HG03378 (cell line): ENCODE results near the gene OSBPL5.

Experiments used
- ATAC-seq: cut with Tn5 transposase; IDR thresholded peaks from one replicate; pipeline ENCODE4 v1.9.1; 2021; ENCODE audit warnings: mild to moderate bottlenecking, moderate library complexity; ENCODE audit not compliant: unreplicated experiment

OSBPL5 gene

GRCh38 chr11:3164552-3165151 lies 458 bp downstream of the OSBPL5 start:
- ATAC-seq, result no peak

GRCh38 chr11:3164138-3164551 lies 965 bp downstream of the OSBPL5 start:
- no peak for ATAC-seq

GRCh38 chr11:3163241-3163981 lies 1.7 kb downstream of the OSBPL5 start:
- no peak for ATAC-seq

GRCh38 chr11:3162410-3163240 lies 2.5 kb downstream of the OSBPL5 start:
- ATAC-seq, result no peak

GRCh38 chr11:3161720-3162409 lies 3.2 kb downstream of the OSBPL5 start:
- no peak for ATAC-seq

- no peak for ATAC-seq
Measured at GRCh38 chr11:3161309-3161708, 3.8 kb downstream of the OSBPL5 start.

GRCh38 chr11:3160252-3161031 lies 4.7 kb downstream of the OSBPL5 start:
- ATAC-seq, result no peak

GRCh38 chr11:3159296-3160190 lies 5.6 kb downstream of the OSBPL5 start:
- no peak for ATAC-seq

GRCh38 chr11:3158821-3159220 lies 6.3 kb downstream of the OSBPL5 start:
- no peak for ATAC-seq

- no peak for ATAC-seq
Measured at GRCh38 chr11:3158131-3158591, 6.9 kb downstream of the OSBPL5 start.

- ATAC-seq, result no peak
Measured at GRCh38 chr11:3157381-3158130, 7.6 kb downstream of the OSBPL5 start.

- no peak for ATAC-seq
Measured at GRCh38 chr11:3156661-3157311, 8.3 kb downstream of the OSBPL5 start.

- no peak for ATAC-seq
Measured at GRCh38 chr11:3156282-3156660, 8.8 kb downstream of the OSBPL5 start.

- ATAC-seq, result no peak
Measured at GRCh38 chr11:3155691-3156258, 9.3 kb downstream of the OSBPL5 start.

- no peak for ATAC-seq
Measured at GRCh38 chr11:3155216-3155615, 9.9 kb downstream of the OSBPL5 start.

- ATAC-seq, result no peak
Measured at GRCh38 chr11:3154001-3154599, 11.0 kb downstream of the OSBPL5 start.

- no peak for ATAC-seq
Measured at GRCh38 chr11:3153291-3153861, 11.7 kb downstream of the OSBPL5 start.
